Measurements from ENCODE around the gene TUBA1C. TPM values are rescaled to one million over a fixed set of nuclear protein-coding genes. Genes with fewer than 3 reads are reported as not detected.
A peak's percentile ranks its signal among the peaks of the same experiment; 100 is the strongest.

The TUBA1C gene
- polyA plus RNA-seq (2013), result 164 TPM

DNA sequence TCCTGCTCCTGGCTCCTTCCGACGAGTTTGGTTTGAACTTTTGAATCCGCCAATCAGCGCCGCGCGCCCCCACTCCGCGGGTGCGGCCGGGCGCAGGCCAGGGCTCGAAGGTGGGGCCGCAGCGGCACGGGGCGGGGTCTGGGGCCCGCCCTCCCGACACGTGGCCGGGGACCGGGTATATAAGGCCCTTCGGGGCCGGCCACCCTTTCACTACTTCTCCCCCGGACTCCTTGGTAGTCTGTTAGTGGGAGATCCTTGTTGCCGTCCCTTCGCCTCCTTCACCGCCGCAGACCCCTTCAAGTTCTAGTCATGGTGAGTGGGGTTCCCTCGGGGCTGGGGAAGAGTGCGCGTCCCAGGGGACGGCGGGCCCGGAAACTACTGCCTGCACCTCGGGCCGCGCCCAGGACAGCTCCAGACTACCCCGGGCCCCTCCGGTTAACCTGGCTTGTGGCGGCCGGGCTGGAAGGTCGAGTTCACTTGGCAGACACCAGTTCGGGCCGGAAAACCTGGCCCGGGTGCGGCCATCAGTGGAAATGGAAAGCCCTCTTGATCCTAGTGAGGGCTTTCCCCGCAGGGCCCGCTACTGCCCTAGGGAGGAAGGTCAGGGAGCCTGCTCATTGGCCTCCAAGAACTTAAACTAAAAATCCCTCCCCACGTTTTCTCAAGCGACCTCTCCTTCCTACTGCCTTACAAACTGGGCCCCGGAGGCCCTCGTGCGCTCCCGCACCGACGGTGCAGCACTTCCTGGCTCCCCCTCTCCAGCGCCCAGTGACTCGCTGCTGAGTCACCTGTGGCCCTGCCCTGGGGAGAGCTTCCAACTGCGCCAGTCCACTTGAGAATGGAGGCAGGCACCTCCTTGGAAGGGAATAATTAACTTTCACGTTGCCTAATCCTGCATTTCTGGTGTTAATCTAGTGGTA, at the start of gene TUBA1C:
TSS of gene TUBA1C (plus strand) at position 210 of the 920 bp plus-strand sequence. CDS start at position 310, 100 bp downstream.
- CTCF ChIA-PET, result interaction anchor here (1.0 to 1.1 kb wide), 2 partner anchors 22 to 32 kb away, joined by 3 to 5 read pairs; no protein-coding TSS in a partner anchor
- DNase-seq, result peak; percentile 88 to 95 (median 93)
- WGBS (ENCODE audit: insufficient coverage), result under 1% methylated on average over 36 of the region's 61 CpGs
- Histone ChIP-seq H3K4me3 (ENCODE audit: control insufficient read depth in 1 of 7, extremely low read depth in 1 of 7, insufficient read depth in 4 of 7, low read depth in 2 of 7, low read length in 6 of 7) (peak within 1 kb of the TSS; percentile 68 to 92 (median 89)), H3K27ac (ENCODE audit: insufficient read depth in 1 of 2, low read depth in 1 of 2, low read length in 2 of 2, poor library complexity in 1 of 2, severe bottlenecking in 2 of 2) (peak within 1 kb of the TSS; percentile 86 to 92), H3K9me3 (ENCODE audit: control extremely low read depth in 1 of 5, control insufficient read depth in 4 of 5, insufficient read depth in 2 of 5, low read depth in 1 of 5, low read length in 4 of 5) (no peaks in the 10 kb centered on the region), H3K27me3 (replicated peaks in 2 of 5; ENCODE audit: control insufficient read depth in 4 of 5, insufficient read depth in 5 of 5, low read length in 4 of 5) (no peaks in the 10 kb centered on the region), H3K36me3 (ENCODE audit: control insufficient read depth in 4 of 4, insufficient read depth in 4 of 4, low read length in 3 of 4) (peaks cover 4 to 23% (median 8%) of the 10 kb centered on the region in 4 experiments), H3K4me1 (ENCODE audit: control extremely low read depth in 1 of 4, control insufficient read depth in 4 of 4, insufficient read depth in 4 of 4, low read length in 3 of 4) (peaks cover 0 to 45% (median 24%) of the 10 kb centered on the region in 4 experiments)
- POLR2A ChIA-PET, result interaction anchor here (0.5 to 1.0 kb wide), 3 partner anchors 18 to 29 kb away, joined by 3 to 5 read pairs (median 3); no protein-coding TSS in a partner anchor

DNA sequence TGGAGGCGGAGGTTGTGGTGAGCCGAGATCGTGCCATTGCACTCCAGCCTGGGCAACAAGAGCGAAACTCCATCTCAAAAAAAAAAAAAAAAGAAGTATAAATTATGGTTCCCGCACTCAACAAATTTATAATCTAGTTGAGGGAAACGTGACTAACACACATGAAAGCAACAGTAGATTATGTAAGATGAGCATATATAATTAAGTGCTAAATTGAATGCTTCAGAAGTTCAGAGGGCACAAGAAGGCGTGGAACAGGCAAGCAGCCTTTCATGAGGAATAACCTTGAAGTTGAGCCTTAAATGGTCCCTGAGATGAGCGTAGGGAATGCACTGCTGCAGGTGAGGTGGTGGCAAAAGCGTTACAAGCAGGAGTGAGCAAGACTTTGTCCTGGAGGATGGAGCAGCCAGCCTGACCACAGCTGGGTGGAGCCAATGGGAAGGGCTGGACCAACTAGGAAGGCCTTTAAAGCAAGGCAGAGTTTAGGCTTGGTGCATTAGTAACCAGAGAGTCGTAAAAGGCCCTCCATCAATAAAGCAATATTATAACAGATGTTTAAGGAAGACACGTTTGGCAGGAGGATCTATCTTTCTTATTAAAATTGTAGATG, 45.4 kb upstream of the TUBA1C start:
- Histone ChIP-seq H3K4me1 (ENCODE audit: control extremely low read depth in 1 of 4, control insufficient read depth in 4 of 4, insufficient read depth in 4 of 4, low read length in 3 of 4) (peaks cover 0 to 37% (median 7%) of the 10 kb centered on the region in 4 experiments), H3K36me3 (ENCODE audit: control insufficient read depth in 4 of 4, insufficient read depth in 4 of 4, low read length in 3 of 4) (no peaks in the 10 kb centered on the region), H3K4me3 (ENCODE audit: control insufficient read depth in 1 of 7, extremely low read depth in 1 of 7, insufficient read depth in 4 of 7, low read depth in 2 of 7, low read length in 6 of 7) (no peak overlapping the region), H3K27ac (ENCODE audit: insufficient read depth in 1 of 2, low read depth in 1 of 2, low read length in 2 of 2, poor library complexity in 1 of 2, severe bottlenecking in 2 of 2) (no peak overlapping the region), H3K9me3 (ENCODE audit: control extremely low read depth in 1 of 5, control insufficient read depth in 4 of 5, insufficient read depth in 2 of 5, low read depth in 1 of 5, low read length in 4 of 5) (no peaks in the 10 kb centered on the region), H3K27me3 (replicated peaks in 2 of 5; ENCODE audit: control insufficient read depth in 4 of 5, insufficient read depth in 5 of 5, low read length in 4 of 5) (no peaks in the 10 kb centered on the region)
- ChIA-PET POLR2A (interaction anchor here (0.7 to 1.0 kb wide), 2 partner anchors 22 to 88 kb away, joined by 3 read pairs; partner anchors contain the start of gene TUBA1B), CTCF (no interaction called here)
- DNase-seq, result no peak
- 98% methylated on average over 5 of the region's 11 CpGs for WGBS (ENCODE audit: insufficient coverage)

DNA sequence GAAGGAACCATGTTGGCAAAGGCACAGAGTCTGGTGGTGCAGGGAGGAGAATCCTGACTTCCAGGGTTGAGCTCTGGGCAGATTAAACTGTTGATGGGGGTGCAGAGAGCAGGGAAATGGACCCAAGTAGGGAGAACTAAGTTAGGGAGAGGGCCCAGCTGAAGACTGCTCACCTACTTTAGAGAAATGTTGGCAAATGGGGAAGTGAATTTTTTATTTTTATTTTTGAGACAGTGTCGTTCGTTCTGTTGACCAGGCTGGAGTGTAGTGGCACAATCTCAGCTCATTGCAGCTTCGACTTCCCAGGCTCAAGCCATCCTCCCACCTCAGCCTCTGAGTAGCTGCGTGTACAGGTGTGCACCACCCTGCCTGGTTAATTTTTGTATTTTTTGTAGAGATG, 43.9 kb upstream of the TUBA1C start:
- 59% methylated on average over 3 of the region's 4 CpGs for WGBS (ENCODE audit: insufficient coverage)
- no peak overlapping the region for H3K4me3 ChIP-seq (ENCODE audit: control insufficient read depth in 1 of 7, extremely low read depth in 1 of 7, insufficient read depth in 4 of 7, low read depth in 2 of 7, low read length in 6 of 7)

GRCh38 chr12:49223122-49223521, 41.8 kb upstream of the TUBA1C start:
- Histone ChIP-seq H3K27me3 (replicated peaks in 2 of 5; ENCODE audit: control insufficient read depth in 4 of 5, insufficient read depth in 5 of 5, low read length in 4 of 5) (no peaks in the 10 kb centered on the region), H3K4me1 (ENCODE audit: control extremely low read depth in 1 of 4, control insufficient read depth in 4 of 4, insufficient read depth in 4 of 4, low read length in 3 of 4) (peaks cover 0 to 38% (median 7%) of the 10 kb centered on the region in 4 experiments), H3K9me3 (ENCODE audit: control extremely low read depth in 1 of 5, control insufficient read depth in 4 of 5, insufficient read depth in 2 of 5, low read depth in 1 of 5, low read length in 4 of 5) (no peaks in the 10 kb centered on the region), H3K36me3 (ENCODE audit: control insufficient read depth in 4 of 4, insufficient read depth in 4 of 4, low read length in 3 of 4) (no peaks in the 10 kb centered on the region), H3K27ac (ENCODE audit: insufficient read depth in 1 of 2, low read depth in 1 of 2, low read length in 2 of 2, poor library complexity in 1 of 2, severe bottlenecking in 2 of 2) (no peak overlapping the region), H3K4me3 (ENCODE audit: control insufficient read depth in 1 of 7, extremely low read depth in 1 of 7, insufficient read depth in 4 of 7, low read depth in 2 of 7, low read length in 6 of 7) (no peak overlapping the region)
- no peak for DNase-seq
- POLR2A ChIA-PET, result interaction anchor here (0.6 to 1.9 kb wide), 3 partner anchors 35 to 167 kb away, joined by 3 to 12 read pairs (median 7); partner anchors contain the start of gene TUBA1A
- CTCF ChIA-PET, result interaction anchor here (0.6 to 2.5 kb wide), 14 partner anchors 10 to 250 kb away, joined by 3 to 18 read pairs (median 5); partner anchors contain the start of gene RHEBL1
- 100% methylated on average over 1 of the region's 1 CpG for WGBS (ENCODE audit: insufficient coverage)

More for the DNA sequence above, 43.9 kb upstream of the TUBA1C start:
- Histone ChIP-seq H3K27me3 (replicated peaks in 2 of 5; ENCODE audit: control insufficient read depth in 4 of 5, insufficient read depth in 5 of 5, low read length in 4 of 5) (no peaks in the 10 kb centered on the region), H3K36me3 (ENCODE audit: control insufficient read depth in 4 of 4, insufficient read depth in 4 of 4, low read length in 3 of 4) (no peaks in the 10 kb centered on the region), H3K4me1 (ENCODE audit: control extremely low read depth in 1 of 4, control insufficient read depth in 4 of 4, insufficient read depth in 4 of 4, low read length in 3 of 4) (peaks cover 0 to 38% (median 7%) of the 10 kb centered on the region in 4 experiments), H3K27ac (ENCODE audit: insufficient read depth in 1 of 2, low read depth in 1 of 2, low read length in 2 of 2, poor library complexity in 1 of 2, severe bottlenecking in 2 of 2) (no peak overlapping the region), H3K9me3 (ENCODE audit: control extremely low read depth in 1 of 5, control insufficient read depth in 4 of 5, insufficient read depth in 2 of 5, low read depth in 1 of 5, low read length in 4 of 5) (no peaks in the 10 kb centered on the region)
- ChIA-PET POLR2A (no interaction called here), CTCF (interaction anchor here (0.9 to 2.5 kb wide), 7 partner anchors 10 to 157 kb away, joined by 3 to 8 read pairs (median 4); no protein-coding TSS in a partner anchor)
- no peak for DNase-seq

GRCh38 chr12:49223590-49224369, 41.1 kb upstream of the TUBA1C start:
- no peak for DNase-seq
- ChIA-PET POLR2A (interaction anchor here (0.6 to 1.9 kb wide), 4 partner anchors 35 to 262 kb away, joined by 3 to 7 read pairs (median 4); partner anchors contain the start of gene TUBA1A), CTCF (interaction anchor here (1.0 to 2.5 kb wide), 9 partner anchors 9 to 135 kb away, joined by 3 to 18 read pairs (median 6); no protein-coding TSS in a partner anchor)
- Histone ChIP-seq H3K4me3 (ENCODE audit: control insufficient read depth in 1 of 7, extremely low read depth in 1 of 7, insufficient read depth in 4 of 7, low read depth in 2 of 7, low read length in 6 of 7) (no peak overlapping the region), H3K27me3 (replicated peaks in 2 of 5; ENCODE audit: control insufficient read depth in 4 of 5, insufficient read depth in 5 of 5, low read length in 4 of 5) (no peaks in the 10 kb centered on the region), H3K9me3 (ENCODE audit: control extremely low read depth in 1 of 5, control insufficient read depth in 4 of 5, insufficient read depth in 2 of 5, low read depth in 1 of 5, low read length in 4 of 5) (no peaks in the 10 kb centered on the region), H3K36me3 (ENCODE audit: control insufficient read depth in 4 of 4, insufficient read depth in 4 of 4, low read length in 3 of 4) (no peaks in the 10 kb centered on the region), H3K27ac (ENCODE audit: insufficient read depth in 1 of 2, low read depth in 1 of 2, low read length in 2 of 2, poor library complexity in 1 of 2, severe bottlenecking in 2 of 2) (no peak overlapping the region), H3K4me1 (ENCODE audit: control extremely low read depth in 1 of 4, control insufficient read depth in 4 of 4, insufficient read depth in 4 of 4, low read length in 3 of 4) (peaks cover 0 to 38% (median 7%) of the 10 kb centered on the region in 4 experiments)
- 100% methylated on average over 1 of the region's 3 CpGs for WGBS (ENCODE audit: insufficient coverage)

GRCh38 chr12:49225576-49226166, 39.2 kb upstream of the TUBA1C start:
- Histone ChIP-seq H3K9me3 (ENCODE audit: control extremely low read depth in 1 of 5, control insufficient read depth in 4 of 5, insufficient read depth in 2 of 5, low read depth in 1 of 5, low read length in 4 of 5) (no peaks in the 10 kb centered on the region), H3K36me3 (ENCODE audit: control insufficient read depth in 4 of 4, insufficient read depth in 4 of 4, low read length in 3 of 4) (no peaks in the 10 kb centered on the region), H3K27me3 (replicated peaks in 2 of 5; ENCODE audit: control insufficient read depth in 4 of 5, insufficient read depth in 5 of 5, low read length in 4 of 5) (no peaks in the 10 kb centered on the region), H3K4me1 (ENCODE audit: control extremely low read depth in 1 of 4, control insufficient read depth in 4 of 4, insufficient read depth in 4 of 4, low read length in 3 of 4) (peaks cover 3 to 42% (median 7%) of the 10 kb centered on the region in 4 experiments), H3K27ac (ENCODE audit: insufficient read depth in 1 of 2, low read depth in 1 of 2, low read length in 2 of 2, poor library complexity in 1 of 2, severe bottlenecking in 2 of 2) (no peak overlapping the region), H3K4me3 (ENCODE audit: control insufficient read depth in 1 of 7, extremely low read depth in 1 of 7, insufficient read depth in 4 of 7, low read depth in 2 of 7, low read length in 6 of 7) (no peak overlapping the region)
- ChIA-PET CTCF (interaction anchor here (0.6 to 1.4 kb wide), 7 partner anchors 9 to 127 kb away, joined by 3 to 4 read pairs (median 3); no protein-coding TSS in a partner anchor), POLR2A (no interaction called here)
- WGBS (ENCODE audit: insufficient coverage), result 85% methylated on average over 6 of the region's 7 CpGs
- DNase-seq, result peak in 1 of 3 donors; percentile 20

Measured in common myeloid progenitor, CD34-positive (primary cell).